ENCODE results near the gene FLYWCH2. TPM values are rescaled to one million over a fixed set of nuclear protein-coding genes. Genes with fewer than 3 reads are reported as not detected.

FLYWCH2 gene
- 10 to 100 TPM; 47.8 to 57.6 TPM for total RNA-seq

DNA sequence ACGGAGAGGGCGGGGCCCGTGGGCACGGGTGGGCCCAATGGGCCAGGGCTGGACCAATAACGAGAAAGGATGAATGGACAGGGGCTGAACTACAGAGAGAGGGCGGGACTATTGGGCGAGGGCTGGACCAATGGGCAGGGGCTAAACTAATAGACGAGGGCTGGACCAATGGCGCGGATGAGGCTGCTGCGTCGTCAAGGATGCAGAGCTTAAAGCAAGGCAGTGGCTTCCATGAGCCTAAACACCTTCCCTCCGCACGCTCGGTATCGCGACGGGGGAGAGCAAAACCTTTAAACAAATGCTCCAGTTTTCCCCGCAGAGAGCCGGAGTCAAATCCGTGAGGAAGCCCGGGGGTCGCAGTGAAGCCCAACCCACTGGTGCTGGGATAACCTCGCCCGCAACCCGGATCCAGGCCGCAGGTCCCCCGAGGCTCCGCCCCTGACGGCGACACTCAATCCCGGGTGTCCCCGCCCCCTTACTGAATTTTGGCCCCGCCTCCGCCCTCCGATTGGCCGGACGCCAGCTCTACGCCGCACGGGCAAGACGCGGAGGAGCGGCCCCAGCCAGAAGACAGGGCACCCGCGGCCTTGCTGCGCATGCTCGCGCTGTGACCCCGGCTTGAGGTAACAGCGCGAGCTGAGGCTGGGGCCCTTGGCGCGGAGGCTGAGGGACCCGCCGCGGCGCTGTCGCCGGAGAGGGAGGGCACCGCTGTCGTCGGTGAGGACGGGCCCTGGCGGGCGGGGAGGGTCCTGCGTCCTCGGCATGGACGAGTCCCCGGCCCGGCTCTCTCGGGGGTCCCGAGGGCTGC is at the start of gene FLYWCH2:
Gene FLYWCH2, plus strand, starts transcription at position 566 of the 808 bp plus-strand sequence. CDS start 13,235 bp downstream, outside the sequence.

DNA sequence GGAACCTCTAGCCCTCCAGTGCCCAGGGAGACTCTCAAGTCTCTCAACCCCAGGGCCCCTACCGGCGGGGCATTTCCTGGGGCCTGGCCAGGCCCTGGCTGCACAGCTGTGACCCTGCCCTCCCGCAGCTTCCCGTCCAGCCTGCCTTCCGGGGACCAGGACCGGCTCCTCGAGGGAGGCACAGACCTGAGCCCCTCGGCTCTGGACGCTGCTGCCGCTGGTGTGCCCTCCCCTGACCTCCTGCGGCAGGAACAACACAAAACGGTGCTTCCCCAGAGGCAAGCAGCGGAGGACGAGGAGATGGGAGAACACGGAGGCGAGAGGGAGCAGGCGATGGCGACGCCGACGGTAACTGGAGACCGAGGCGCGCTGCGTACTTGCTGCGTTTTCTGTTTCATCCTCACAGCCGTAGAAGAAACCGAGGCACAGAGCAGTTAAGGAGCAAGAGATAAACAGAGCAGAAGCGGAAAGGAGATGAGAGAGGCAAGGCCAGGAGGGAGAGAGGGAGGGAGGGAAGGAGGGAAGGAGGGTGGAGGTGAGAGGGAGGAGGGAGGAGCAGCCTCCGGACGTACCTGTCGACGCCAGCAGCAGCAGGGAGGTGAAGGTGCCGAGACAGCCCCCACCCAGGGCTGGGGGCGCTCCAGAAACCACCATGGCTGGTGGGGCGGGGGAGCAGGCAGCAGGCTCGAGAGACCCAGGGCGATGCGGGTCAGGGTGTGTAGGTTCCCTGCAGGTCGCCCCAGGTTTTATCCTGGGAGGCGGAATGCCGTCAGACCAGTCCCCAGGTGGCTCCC is 25.4 kb upstream of the FLYWCH2 start, which contains the start of gene PRSS22:
Gene PRSS22, minus strand, starts transcription at position 720 of the 794 bp plus-strand sequence. Its CDS starts 66 bp downstream, at position 654.

DNA sequence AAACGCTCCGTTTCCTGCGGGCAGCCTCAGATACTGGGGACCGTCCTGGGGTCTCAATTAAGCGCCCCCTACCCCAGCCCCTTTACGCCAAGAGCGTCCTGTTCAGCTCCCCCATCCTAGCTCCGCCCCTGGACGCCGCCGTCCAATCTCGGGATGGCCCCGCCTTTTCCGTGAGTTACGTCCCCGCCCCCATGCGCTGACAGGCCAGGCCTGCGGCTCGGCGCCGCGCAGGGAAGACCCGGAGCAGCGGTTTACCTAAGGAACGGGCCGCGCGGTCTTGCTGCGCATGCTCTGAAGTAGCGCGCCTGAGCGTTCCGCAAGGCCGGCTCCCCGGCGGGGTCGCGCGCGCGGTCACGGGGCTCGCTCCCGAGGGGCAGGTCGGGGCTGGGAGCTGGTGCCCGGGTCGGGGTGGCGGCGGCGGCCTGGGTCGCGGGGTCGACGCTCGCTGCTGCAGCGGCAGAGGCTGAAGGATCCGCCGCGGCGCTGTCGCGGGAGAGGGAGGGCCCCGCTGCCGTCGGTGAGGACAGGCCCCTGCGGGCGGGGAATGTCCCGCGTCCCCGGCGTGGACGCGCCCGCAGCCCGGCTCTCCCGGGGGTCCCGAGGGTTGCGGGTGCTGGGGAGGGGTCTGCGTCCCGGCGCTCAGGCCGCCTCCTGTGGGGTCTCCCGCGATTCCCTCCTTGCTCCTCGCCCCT is 28.8 kb downstream of the FLYWCH2 start, which contains the start of gene FLYWCH1:
Gene FLYWCH1, plus strand, starts transcription at position 294 of the 692 bp plus-strand sequence. CDS start 17,755 bp downstream, outside the sequence.

Other genes with a start within 250 kb of the FLYWCH2 start
- 10 to 100 TPM; 16.2 to 27.6 TPM for gene KCTD5, start 200.7 kb upstream of the FLYWCH2 start, total RNA-seq
- 1 to 10 TPM in 1 of 2 donors, under 1 TPM in 1; 1.00 to 1.4 TPM for gene PRSS27, start 163.0 kb upstream of the FLYWCH2 start, total RNA-seq
- gene SRRM2, start 130.6 kb upstream of the FLYWCH2 start, total RNA-seq: 10 to 100 TPM; 61.9 to 73.0 TPM
- gene ELOB, start 105.9 kb upstream of the FLYWCH2 start, total RNA-seq: 100 to 1,000 TPM; 238 TPM
- not detected for gene PRSS33, start 95.7 kb upstream of the FLYWCH2 start, total RNA-seq
- not detected for gene PRSS41, start 84.7 kb upstream of the FLYWCH2 start, total RNA-seq
- gene PRSS21, start 66.0 kb upstream of the FLYWCH2 start, total RNA-seq: 1 to 10 TPM in 1 of 2 donors, not detected in 1; 1.4 TPM
- gene ZG16B, start 52.9 kb upstream of the FLYWCH2 start, total RNA-seq: not detected
- not detected for gene PRSS22, start 25.0 kb upstream of the FLYWCH2 start, total RNA-seq
- gene FLYWCH1, start 28.7 kb downstream of the FLYWCH2 start, total RNA-seq: 100 to 1,000 TPM in 1 of 2 donors, 10 to 100 TPM in 1; 54.6 to 113 TPM
- gene KREMEN2, start 81.1 kb downstream of the FLYWCH2 start, total RNA-seq: under 1 TPM; 0.33 to 0.34 TPM
- gene PAQR4, start 86.1 kb downstream of the FLYWCH2 start, total RNA-seq: 10 to 100 TPM in 1 of 2 donors, 1 to 10 TPM in 1; 9.6 to 22.0 TPM
- gene PKMYT1, start 97.2 kb downstream of the FLYWCH2 start, total RNA-seq: 10 to 100 TPM; 16.5 to 52.3 TPM
- not detected for gene CLDN9, start 129.7 kb downstream of the FLYWCH2 start, total RNA-seq
- not detected for gene CLDN6, start 135.0 kb downstream of the FLYWCH2 start, total RNA-seq
- gene TNFRSF12A, start 137.2 kb downstream of the FLYWCH2 start, total RNA-seq: 10 to 100 TPM; 16.9 to 35.6 TPM
- 10 to 100 TPM; 11.7 to 19.6 TPM for gene HCFC1R1, start 140.7 kb downstream of the FLYWCH2 start, total RNA-seq
- gene THOC6, start 140.8 kb downstream of the FLYWCH2 start, total RNA-seq: 10 to 100 TPM; 24.0 to 25.5 TPM
- not detected for gene BICDL2, start 153.7 kb downstream of the FLYWCH2 start, total RNA-seq
- gene MMP25, start 163.3 kb downstream of the FLYWCH2 start, total RNA-seq: under 1 TPM; under 0.01 to 1.00 TPM
- 1 to 10 TPM in 1 of 2 donors, not detected in 1; 6.2 TPM for gene IL32, start 182.4 kb downstream of the FLYWCH2 start, total RNA-seq
- gene ZSCAN10, start 216.1 kb downstream of the FLYWCH2 start, total RNA-seq: not detected
- 10 to 100 TPM; 17.6 to 18.2 TPM for gene ZNF205, start 229.4 kb downstream of the FLYWCH2 start, total RNA-seq

Data from melanocyte of skin (primary cell).